AG09309 (cell line): ENCODE results near the gene LYPD6.

ENCODE experiments used
- DNase-seq: peaks from one replicate; pipeline ENCODE4 v3.0.0-alpha.2; 2010; ENCODE audit warnings: low read depth
- H3K4me3 ChIP-seq: 2 replicates; pipeline ENCODE4 v1.5.1; 2011; ENCODE audit warnings: mild to moderate bottlenecking, low read depth, low read length, moderate library complexity; ENCODE audit not compliant: control insufficient read depth
- CTCF ChIP-seq: IDR thresholded peaks from 2 replicates; pipeline ENCODE4 v1.5.1; 2011; ENCODE audit warnings: mild to moderate bottlenecking, low read depth, low read length, inconsistent platforms; ENCODE audit not compliant: insufficient read depth, control insufficient read depth; ENCODE audit errors: missing control alignments

The LYPD6 gene

GRCh38 chr2:149360106-149360505, 29.7 kb downstream of the LYPD6 start:
- DNase-seq, result no peak

GRCh38 chr2:149363958-149364357, 33.6 kb downstream of the LYPD6 start:
- no peak for TF ChIP-seq CTCF
- no peak overlapping the region for H3K4me3 ChIP-seq
- DNase-seq, result no peak

More at GRCh38 chr2:149360106-149360505, 29.7 kb downstream of the LYPD6 start:
- H3K4me3 ChIP-seq, result no peak overlapping the region
- TF ChIP-seq CTCF, result no peak

GRCh38 chr2:149364839-149365238, 34.5 kb downstream of the LYPD6 start:
- TF ChIP-seq CTCF, result no peak
- H3K4me3 ChIP-seq, result no peak overlapping the region
- DNase-seq, result no peak

GRCh38 chr2:149365931-149366583, 35.7 kb downstream of the LYPD6 start:
- TF ChIP-seq CTCF, result no peak
- no peak overlapping the region for H3K4me3 ChIP-seq
- no peak for DNase-seq

GRCh38 chr2:149370061-149370775, 39.8 kb downstream of the LYPD6 start:
- no peak for TF ChIP-seq CTCF

GRCh38 chr2:149371476-149371875, 41.1 kb downstream of the LYPD6 start:
- TF ChIP-seq CTCF, result no peak
- no peak for DNase-seq
- H3K4me3 ChIP-seq, result no peak overlapping the region

More at GRCh38 chr2:149370061-149370775, 39.8 kb downstream of the LYPD6 start:
- no peak for DNase-seq
- no peak overlapping the region for H3K4me3 ChIP-seq
